GM12878 (cell line): ENCODE data around the gene TSPO. TPM values are rescaled to one million over a fixed set of nuclear protein-coding genes. Genes with fewer than 3 reads are reported as not detected.
A peak's percentile ranks its signal among the peaks of the same experiment; 100 is the strongest.

ENCODE experiments used
- CHD2 ChIP-seq: IDR thresholded peaks from 2 replicates; pipeline ENCODE4 v1.6.1; 2011; ENCODE audit warnings: low read depth, low read length, improper control_type of control experiment, borderline replicate concordance
- ETV6 ChIP-seq, 2 experiments: fragments of 450-650 bp in 1 of 2; IDR thresholded peaks in 1 of 2; conservative IDR thresholded peaks in 1 of 2; 2 replicates each; pipeline ENCODE4 v1.6.1; 2014; ENCODE audit warnings: antibody characterized with exemption in 1 of 2, borderline replicate concordance in 1 of 2, low read depth in 1 of 2, mild to moderate bottlenecking in 1 of 2, moderate library complexity in 1 of 2
- JUND ChIP-seq: IDR thresholded peaks from 2 replicates; pipeline ENCODE4 v1.6.1; 2012; ENCODE audit warnings: low read depth, mild to moderate bottlenecking, low read length, improper control_type of control experiment, moderate library complexity
- KLF5 ChIP-seq: fragments of 450-650 bp; IDR thresholded peaks from 2 replicates; pipeline ENCODE4 v1.6.1; 2014; ENCODE audit warnings: mild to moderate bottlenecking; ENCODE audit not compliant: partially characterized antibody
- MEF2B ChIP-seq: fragments of 450-650 bp; IDR thresholded peaks from 2 replicates; pipeline ENCODE4 v1.6.1; 2018; ENCODE audit warnings: mild to moderate bottlenecking, moderate library complexity; ENCODE audit not compliant: partially characterized antibody, poor library complexity, severe bottlenecking
- ZBED1 ChIP-seq: IDR thresholded peaks from 2 replicates; pipeline ENCODE4 v1.6.1; 2016; ENCODE audit warnings: borderline replicate concordance
- polyA plus RNA-seq, 11 experiments: library from polyadenylated mRNA; depleted of rRNA in 4 of 11; unstranded in 6 of 11; stranded (reverse) in 5 of 11; fragments of >200 nt; fragmentation: Nextera tagmentation in 4 of 11; fragmentation: Illumina TruSeq in 1 of 11; extraction: Ambion mirVana in 4 of 11; extraction: Trizol in 1 of 11; gene quantifications; 1 replicate in 1 of 11; 2 replicates in 10 of 11; pipeline versions ENCODE4 v1.2.1 to v1.2.3, GENCODE V29; 2011 to 2016; ENCODE audit warnings: inconsistent platforms in 2 of 11, missing spikeins in 2 of 11, low read depth in 1 of 11
- total RNA-seq, 4 experiments: library from RNA; depleted of rRNA in 3 of 4; stranded (reverse); fragments of >200 nt in 3 of 4; fragmentation: Illumina TruSeq in 1 of 4; extraction: Trizol in 1 of 4; gene quantifications; 2 replicates each; pipeline versions ENCODE4 v1.2.1 to v1.2.3, GENCODE V29; 2013 to 2021
- TF ChIP-seq, protein P1 (sequence below): fragments of 450-650 bp; IDR thresholded peaks from 2 replicates; pipeline ENCODE4 v1.6.1; 2016; ENCODE audit warnings: mild to moderate bottlenecking, moderate library complexity, borderline replicate concordance
- TF ChIP-seq, protein P2 (sequence below): fragments of 450-650 bp; conservative IDR thresholded peaks from 2 replicates; pipeline ENCODE4 v1.6.1; 2017; ENCODE audit warnings: mild to moderate bottlenecking, moderate library complexity
- TF ChIP-seq, protein P3 (sequence below): fragments of 450-650 bp; IDR thresholded peaks from 2 replicates; pipeline ENCODE4 v1.6.1; 2017; ENCODE audit warnings: mild to moderate bottlenecking

TSPO gene
- total and polyA plus RNA-seq, 10 of the 15 experiments (the other 5 are each of a cell fraction or from before 2014, with no cell fraction given): 1.4 to 50.5 (median 18.8) TPM

DNA sequence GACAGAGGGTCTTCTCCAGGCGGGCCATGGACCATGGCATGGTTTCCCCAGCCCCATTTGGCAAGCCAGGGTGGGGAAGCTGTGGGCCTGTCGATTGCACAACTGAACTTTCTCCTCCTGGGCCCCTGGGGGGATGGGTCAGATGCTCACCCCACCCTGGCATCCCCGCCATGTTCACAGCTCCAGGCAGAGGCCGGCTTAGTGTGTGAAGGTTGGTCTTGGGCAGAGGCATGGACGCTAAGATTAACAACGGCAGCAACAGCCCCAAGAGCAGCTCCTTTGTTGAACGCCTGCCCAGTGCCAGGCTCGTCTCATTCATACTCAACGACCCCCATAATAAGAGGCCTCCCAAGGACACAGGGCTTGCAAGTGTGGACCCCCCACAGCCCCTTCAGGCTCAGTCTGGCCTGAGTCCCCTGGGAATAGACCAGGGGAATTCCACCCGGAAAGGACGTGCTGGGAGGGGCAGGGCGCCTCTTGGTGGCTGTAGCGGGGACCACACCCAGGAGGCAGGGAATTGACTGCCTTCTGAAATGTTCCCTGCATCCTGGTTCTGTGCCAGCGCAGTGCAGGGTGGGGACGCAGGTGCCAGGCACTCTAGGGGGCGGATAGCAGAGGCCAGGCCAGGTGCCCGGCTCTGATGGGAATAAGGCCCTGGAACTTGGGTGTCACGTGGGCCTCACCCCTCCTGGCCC is 8.3 kb downstream of the TSPO start (continued):
- TF ChIP-seq ETV6 (conservative IDR thresholded peaks at IDR 0.05 in 1 of 2, IDR thresholded peaks at IDR 0.05 in 1 of 2; ENCODE audit: borderline replicate concordance in 1 of 2, low read depth in 1 of 2) (no peak), ZBED1 (no peak), CHD2 (no peak), KLF5 (no peak), MEF2B (peak; percentile 70), JUND (no peak)
- TF ChIP-seq, protein P1, sequence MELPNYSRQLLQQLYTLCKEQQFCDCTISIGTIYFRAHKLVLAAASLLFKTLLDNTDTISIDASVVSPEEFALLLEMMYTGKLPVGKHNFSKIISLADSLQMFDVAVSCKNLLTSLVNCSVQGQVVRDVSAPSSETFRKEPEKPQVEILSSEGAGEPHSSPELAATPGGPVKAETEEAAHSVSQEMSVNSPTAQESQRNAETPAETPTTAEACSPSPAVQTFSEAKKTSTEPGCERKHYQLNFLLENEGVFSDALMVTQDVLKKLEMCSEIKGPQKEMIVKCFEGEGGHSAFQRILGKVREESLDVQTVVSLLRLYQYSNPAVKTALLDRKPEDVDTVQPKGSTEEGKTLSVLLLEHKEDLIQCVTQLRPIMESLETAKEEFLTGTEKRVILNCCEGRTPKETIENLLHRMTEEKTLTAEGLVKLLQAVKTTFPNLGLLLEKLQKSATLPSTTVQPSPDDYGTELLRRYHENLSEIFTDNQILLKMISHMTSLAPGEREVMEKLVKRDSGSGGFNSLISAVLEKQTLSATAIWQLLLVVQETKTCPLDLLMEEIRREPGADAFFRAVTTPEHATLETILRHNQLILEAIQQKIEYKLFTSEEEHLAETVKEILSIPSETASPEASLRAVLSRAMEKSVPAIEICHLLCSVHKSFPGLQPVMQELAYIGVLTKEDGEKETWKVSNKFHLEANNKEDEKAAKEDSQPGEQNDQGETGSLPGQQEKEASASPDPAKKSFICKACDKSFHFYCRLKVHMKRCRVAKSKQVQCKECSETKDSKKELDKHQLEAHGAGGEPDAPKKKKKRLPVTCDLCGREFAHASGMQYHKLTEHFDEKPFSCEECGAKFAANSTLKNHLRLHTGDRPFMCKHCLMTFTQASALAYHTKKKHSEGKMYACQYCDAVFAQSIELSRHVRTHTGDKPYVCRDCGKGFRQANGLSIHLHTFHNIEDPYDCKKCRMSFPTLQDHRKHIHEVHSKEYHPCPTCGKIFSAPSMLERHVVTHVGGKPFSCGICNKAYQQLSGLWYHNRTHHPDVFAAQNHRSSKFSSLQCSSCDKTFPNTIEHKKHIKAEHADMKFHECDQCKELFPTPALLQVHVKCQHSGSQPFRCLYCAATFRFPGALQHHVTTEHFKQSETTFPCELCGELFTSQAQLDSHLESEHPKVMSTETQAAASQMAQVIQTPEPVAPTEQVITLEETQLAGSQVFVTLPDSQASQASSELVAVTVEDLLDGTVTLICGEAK: no peak
- TF ChIP-seq, protein P2, sequence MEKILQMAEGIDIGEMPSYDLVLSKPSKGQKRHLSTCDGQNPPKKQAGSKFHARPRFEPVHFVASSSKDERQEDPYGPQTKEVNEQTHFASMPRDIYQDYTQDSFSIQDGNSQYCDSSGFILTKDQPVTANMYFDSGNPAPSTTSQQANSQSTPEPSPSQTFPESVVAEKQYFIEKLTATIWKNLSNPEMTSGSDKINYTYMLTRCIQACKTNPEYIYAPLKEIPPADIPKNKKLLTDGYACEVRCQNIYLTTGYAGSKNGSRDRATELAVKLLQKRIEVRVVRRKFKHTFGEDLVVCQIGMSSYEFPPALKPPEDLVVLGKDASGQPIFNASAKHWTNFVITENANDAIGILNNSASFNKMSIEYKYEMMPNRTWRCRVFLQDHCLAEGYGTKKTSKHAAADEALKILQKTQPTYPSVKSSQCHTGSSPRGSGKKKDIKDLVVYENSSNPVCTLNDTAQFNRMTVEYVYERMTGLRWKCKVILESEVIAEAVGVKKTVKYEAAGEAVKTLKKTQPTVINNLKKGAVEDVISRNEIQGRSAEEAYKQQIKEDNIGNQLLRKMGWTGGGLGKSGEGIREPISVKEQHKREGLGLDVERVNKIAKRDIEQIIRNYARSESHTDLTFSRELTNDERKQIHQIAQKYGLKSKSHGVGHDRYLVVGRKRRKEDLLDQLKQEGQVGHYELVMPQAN: no peak
- TF ChIP-seq, protein P3, sequence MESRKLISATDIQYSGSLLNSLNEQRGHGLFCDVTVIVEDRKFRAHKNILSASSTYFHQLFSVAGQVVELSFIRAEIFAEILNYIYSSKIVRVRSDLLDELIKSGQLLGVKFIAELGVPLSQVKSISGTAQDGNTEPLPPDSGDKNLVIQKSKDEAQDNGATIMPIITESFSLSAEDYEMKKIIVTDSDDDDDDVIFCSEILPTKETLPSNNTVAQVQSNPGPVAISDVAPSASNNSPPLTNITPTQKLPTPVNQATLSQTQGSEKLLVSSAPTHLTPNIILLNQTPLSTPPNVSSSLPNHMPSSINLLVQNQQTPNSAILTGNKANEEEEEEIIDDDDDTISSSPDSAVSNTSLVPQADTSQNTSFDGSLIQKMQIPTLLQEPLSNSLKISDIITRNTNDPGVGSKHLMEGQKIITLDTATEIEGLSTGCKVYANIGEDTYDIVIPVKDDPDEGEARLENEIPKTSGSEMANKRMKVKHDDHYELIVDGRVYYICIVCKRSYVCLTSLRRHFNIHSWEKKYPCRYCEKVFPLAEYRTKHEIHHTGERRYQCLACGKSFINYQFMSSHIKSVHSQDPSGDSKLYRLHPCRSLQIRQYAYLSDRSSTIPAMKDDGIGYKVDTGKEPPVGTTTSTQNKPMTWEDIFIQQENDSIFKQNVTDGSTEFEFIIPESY: no peak
